ENCODE results near the gene DOK7. TPM values are rescaled to one million over a fixed set of nuclear protein-coding genes. Genes with fewer than 3 reads are reported as not detected.

Gene DOK7
- total RNA-seq, 2 donors from 2014 or later: 8.8 to 36.7 TPM

- H3K27me3 ChIP-seq (replicated peaks; ENCODE audit: insufficient read depth): no peaks in the 10 kb centered on the region
- ATAC-seq (ENCODE audit: insufficient number of reproducible peaks, low FRiP score, low read depth) (no peak), DNase-seq (ENCODE audit: low spot score) (no peak)
- H3K4me1 ChIP-seq (ENCODE audit: control insufficient read depth in 1 of 2, low read depth in 2 of 2): no peaks in the 10 kb centered on the region
- H3K36me3 ChIP-seq: peaks cover 81% of the 10 kb centered on the region
- no peak for TF ChIP-seq CTCF (IDR thresholded peaks at IDR 0.05)
- H3K4me3 ChIP-seq: no peak overlapping the region
- no peak overlapping the region for H3K27ac ChIP-seq
- H3K9me3 ChIP-seq: no peaks in the 10 kb centered on the region
These were observed 56.6 kb downstream of the DOK7 start for GRCh38 chr4:3519468-3520264.

- Histone ChIP-seq H3K4me3 (no peak overlapping the region), H3K4me1 (ENCODE audit: control insufficient read depth in 1 of 2, low read depth in 2 of 2) (no peaks in the 10 kb centered on the region), H3K36me3 (peaks cover 84% of the 10 kb centered on the region), H3K27ac (no peak overlapping the region), H3K27me3 (replicated peaks; ENCODE audit: insufficient read depth) (no peaks in the 10 kb centered on the region), H3K9me3 (no peaks in the 10 kb centered on the region)
- ATAC-seq (ENCODE audit: insufficient number of reproducible peaks, low FRiP score, low read depth) (no peak), DNase-seq (ENCODE audit: low spot score) (no peak)
- no peak for TF ChIP-seq CTCF (IDR thresholded peaks at IDR 0.05)
These were observed 57.2 kb downstream of the DOK7 start for GRCh38 chr4:3520276-3520675.

- ATAC-seq (ENCODE audit: insufficient number of reproducible peaks, low FRiP score, low read depth) (no peak), DNase-seq (ENCODE audit: low spot score) (no peak)
- Histone ChIP-seq H3K9me3 (no peaks in the 10 kb centered on the region), H3K4me1 (ENCODE audit: control insufficient read depth in 1 of 2, low read depth in 2 of 2) (no peaks in the 10 kb centered on the region), H3K27me3 (replicated peaks; ENCODE audit: insufficient read depth) (no peaks in the 10 kb centered on the region), H3K36me3 (peaks cover 82% of the 10 kb centered on the region), H3K4me3 (no peak overlapping the region), H3K27ac (no peak overlapping the region)
- no peak for TF ChIP-seq CTCF (IDR thresholded peaks at IDR 0.05)
These were observed 57.9 kb downstream of the DOK7 start for GRCh38 chr4:3520796-3521600.

- Histone ChIP-seq H3K4me1 (ENCODE audit: control insufficient read depth in 1 of 2, low read depth in 2 of 2) (no peaks in the 10 kb centered on the region), H3K27ac (no peak overlapping the region), H3K27me3 (replicated peaks; ENCODE audit: insufficient read depth) (no peaks in the 10 kb centered on the region), H3K4me3 (no peak overlapping the region), H3K36me3 (peaks cover 75% of the 10 kb centered on the region), H3K9me3 (no peaks in the 10 kb centered on the region)
- DNase-seq (ENCODE audit: low spot score): no peak
- no peak for TF ChIP-seq CTCF (IDR thresholded peaks at IDR 0.05)
- ATAC-seq (ENCODE audit: insufficient number of reproducible peaks, low FRiP score, low read depth): no peak
These were observed 58.7 kb downstream of the DOK7 start for GRCh38 chr4:3521621-3522325.

- Histone ChIP-seq H3K9me3 (no peaks in the 10 kb centered on the region), H3K36me3 (peaks cover 70% of the 10 kb centered on the region), H3K27me3 (replicated peaks; ENCODE audit: insufficient read depth) (no peaks in the 10 kb centered on the region), H3K27ac (no peak overlapping the region), H3K4me1 (ENCODE audit: control insufficient read depth in 1 of 2, low read depth in 2 of 2) (no peaks in the 10 kb centered on the region), H3K4me3 (no peak overlapping the region)
- no peak for DNase-seq (ENCODE audit: low spot score)
- ATAC-seq (ENCODE audit: insufficient number of reproducible peaks, low FRiP score, low read depth): no peak
- no peak for TF ChIP-seq CTCF (IDR thresholded peaks at IDR 0.05)
These were observed 59.2 kb downstream of the DOK7 start for GRCh38 chr4:3522326-3522640.
